Activated T-cell treated with anti-CD3 and anti-CD28 coated beads for 1 hour (primary cell): ENCODE data around the gene TDRD1.

Source experiments
- DNase-seq: peaks from one replicate; pipeline ENCODE4 v3.0.0-alpha.2; 2020; ENCODE audit warnings: low read depth

TDRD1 gene

DNA sequence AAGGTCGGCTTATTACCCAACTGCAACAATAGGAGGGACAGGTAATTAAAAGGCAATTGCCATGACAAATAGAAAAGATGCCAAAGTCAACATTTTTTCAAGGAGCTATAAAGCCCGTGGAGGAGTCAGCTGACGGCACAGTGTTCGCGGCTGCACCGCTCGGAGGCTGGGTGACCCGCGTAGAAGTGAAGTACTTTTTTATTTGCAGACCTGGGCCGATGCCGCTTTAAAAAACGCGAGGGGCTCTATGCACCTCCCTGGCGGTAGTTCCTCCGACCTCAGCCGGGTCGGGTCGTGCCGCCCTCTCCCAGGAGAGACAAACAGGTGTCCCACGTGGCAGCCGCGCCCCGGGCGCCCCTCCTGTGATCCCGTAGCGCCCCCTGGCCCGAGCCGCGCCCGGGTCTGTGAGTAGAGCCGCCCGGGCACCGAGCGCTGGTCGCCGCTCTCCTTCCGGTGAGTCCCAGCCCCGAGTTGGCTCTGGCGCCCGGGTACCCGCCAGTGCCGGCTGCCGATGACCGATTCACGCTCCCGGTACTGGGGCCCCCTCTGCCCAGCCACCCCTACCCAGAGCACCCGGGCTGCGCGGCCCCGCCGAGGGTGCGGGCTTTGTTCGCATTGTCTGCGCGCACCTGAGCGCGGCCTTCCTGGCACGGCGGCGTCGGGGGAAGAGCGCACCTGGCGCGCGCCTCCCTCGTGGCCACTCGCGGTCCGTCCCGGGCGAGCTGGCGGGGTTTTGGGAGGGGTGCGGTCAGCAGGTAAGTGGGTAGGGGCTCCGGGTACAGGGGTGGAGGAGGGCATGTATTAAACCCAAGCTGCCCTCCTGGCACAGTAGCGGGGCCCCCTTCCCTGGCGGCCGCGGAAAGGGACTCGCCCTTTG lies 60.2 kb downstream of the TDRD1 start, which contains the start of gene VWA2:
Gene VWA2 (plus strand): TSS at position 138 of the 877 bp plus-strand sequence. CDS start 9,460 bp downstream, outside the sequence.
- no peak for DNase-seq

DNA sequence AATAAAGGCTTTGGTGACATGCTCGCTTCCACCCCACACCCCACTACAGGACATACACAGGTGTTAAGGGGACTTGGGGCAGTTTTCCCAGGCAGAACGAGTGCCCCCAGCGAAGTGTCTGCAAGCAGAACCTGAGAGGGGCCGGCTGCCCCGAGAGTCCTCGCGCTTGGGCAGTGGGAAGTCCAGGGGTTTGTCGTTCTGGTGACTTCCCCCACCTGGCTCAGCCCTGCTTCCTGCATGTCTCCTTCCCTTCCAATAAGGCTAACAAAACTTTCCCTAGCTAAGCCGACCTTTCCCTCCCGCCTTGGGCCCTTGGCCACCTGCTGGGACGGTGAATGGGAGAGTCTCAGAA lies 60.8 kb downstream of the TDRD1 start:
- DNase-seq: no peak

GRCh38 chr10:114242235-114242634 lies 63.1 kb downstream of the TDRD1 start:
- DNase-seq: no peak

GRCh38 chr10:114243661-114244060 lies 64.5 kb downstream of the TDRD1 start:
- no peak for DNase-seq

DNA sequence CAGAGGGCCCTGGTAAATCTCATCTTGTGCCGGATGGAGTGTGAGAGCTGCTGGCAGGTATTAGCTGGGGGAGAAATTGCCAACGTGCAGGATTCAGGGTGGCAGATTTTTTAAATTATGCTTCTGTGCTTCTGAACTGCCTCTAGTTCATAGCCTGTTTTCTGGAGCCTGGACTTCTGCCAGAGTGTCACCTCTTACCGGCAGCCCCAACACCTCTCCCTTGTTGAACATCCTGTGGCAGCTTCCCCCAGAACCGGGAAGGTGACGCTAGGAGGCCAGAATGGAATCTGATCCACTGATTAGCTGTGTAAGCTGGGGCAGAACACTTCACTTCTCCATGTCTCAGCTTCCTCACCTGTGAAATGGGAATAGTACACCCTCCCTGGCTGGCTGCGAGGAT lies 65.0 kb downstream of the TDRD1 start:
- no peak for DNase-seq

- no peak for DNase-seq
Measured at GRCh38 chr10:114245121-114245791, 66.1 kb downstream of the TDRD1 start.

DNA sequence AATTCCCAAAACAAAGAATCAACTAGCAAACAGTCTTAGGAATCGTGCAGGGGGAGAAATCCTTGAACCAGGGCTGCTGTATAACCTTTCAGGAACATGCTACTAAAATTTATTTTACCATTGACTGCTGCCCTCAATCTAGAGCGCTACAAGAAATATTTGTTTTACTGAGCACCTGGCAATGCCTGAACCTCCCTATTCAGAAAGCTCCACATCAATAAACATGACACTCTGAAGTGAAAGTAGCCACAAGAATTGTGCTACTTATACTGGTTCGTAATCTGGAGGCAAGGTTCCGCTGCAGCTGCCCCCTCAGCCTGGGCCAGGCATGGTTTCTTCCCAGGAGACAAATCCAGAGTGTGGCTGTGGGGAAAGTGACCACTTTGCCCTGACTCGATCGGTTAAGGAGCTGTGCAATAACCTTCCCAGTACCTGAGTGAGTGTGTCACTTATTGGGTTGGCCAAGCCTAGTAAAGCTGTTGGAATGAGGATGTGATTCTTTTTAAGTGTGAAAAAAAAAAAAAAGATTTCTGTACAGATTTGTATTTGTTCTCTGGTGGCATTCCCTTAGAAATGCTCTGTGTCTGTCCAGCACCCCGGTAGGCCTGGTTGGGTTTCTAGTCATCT lies 67.6 kb downstream of the TDRD1 start:
- no peak for DNase-seq

DNA sequence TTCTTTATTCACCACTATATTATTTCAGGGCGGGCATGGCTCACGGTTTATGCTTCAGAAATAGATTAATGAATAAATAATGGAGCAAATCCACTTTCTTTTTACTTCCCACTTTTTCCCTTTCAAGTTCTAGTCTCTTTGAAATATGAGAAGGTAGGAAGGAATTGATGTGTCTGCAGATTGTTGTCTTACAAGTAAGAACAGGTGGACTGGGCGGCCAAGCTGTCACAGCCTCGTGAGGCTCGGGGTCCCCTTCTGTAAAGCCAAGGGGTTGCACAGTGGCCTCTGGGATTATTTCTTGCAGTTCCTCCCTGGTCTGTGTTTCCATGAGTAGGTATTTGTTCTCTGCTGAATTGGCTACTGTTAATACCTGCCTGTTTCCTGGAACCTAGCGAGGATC lies 71.1 kb downstream of the TDRD1 start:
- no peak for DNase-seq

DNA sequence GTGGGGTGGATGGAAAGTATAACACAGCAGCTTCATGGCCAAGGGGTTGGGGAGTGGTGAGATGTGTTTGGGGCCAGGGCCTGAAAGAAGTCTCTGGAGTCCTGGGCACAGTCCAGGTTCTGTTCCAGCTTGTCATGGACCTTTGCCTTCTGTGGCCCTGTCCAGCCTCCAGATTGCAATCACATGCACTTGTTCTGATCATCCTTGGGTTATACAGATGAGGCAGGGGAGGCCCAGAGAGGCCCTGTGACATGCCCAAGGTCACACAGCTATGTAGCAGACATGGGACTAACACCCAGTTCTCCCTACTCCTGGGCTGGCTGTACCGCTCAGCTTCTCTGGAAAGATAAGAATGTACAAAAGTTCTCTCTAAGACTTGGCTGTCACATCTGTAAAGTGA lies 71.6 kb downstream of the TDRD1 start:
- DNase-seq: no peak

GRCh38 chr10:114252092-114252491 lies 72.9 kb downstream of the TDRD1 start:
- DNase-seq: no peak

GRCh38 chr10:114252883-114253282 lies 73.7 kb downstream of the TDRD1 start:
- DNase-seq: no peak

DNA sequence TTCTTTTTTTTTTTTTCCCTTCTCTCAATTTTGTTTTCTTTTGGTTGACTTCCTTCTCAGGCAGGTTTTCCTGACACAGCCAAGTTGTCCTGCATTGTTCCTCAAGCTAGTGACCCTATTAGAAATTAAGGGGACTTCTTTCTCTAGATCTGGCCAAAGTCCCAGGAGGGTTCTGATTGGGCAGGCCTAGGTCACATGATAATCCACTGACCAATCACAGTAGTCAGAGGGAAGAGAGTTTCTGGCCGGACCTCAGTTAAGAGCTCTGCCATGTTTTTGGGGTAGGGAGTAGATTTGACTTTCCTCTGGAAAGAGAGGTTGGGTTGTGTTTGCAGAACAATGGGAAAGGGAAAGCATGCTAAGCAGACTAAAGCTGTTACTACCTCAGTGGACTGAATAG lies 76.1 kb downstream of the TDRD1 start:
- DNase-seq: no peak

DNA sequence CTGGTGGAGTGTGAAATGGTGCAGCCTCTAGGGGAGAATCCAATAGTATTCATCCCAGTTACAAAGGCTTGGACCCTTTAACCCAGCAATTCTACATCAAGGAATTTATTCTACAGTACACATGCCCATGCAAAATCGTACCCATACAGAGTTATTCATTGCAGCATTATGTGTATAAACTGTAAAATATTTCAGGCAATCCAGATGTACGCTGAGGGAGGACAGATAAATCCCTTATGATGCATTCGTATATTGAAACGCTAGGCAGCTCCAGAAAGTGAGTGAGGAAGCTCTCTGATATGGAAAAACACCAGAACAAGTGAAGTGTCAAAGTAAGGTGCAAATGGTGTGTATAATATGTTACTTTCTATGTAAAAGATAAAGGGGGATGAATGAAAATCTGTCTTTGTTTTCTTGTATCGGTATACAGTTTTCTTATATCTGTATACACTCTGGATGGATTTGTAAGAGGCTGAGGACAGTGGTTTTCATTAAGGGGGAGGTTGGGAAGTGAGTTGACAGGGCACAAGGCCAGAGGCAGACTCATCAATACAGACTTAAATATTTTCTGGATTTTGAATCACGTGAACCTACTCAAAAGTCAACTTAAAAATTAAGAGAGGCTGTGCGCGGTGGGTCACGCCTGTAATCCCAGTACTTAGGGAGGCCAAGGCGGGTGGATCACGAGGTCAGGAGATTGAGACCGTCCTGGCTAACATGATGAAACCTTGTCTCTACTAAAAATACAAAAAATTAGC lies 77.0 kb downstream of the TDRD1 start:
- DNase-seq: no peak

DNA sequence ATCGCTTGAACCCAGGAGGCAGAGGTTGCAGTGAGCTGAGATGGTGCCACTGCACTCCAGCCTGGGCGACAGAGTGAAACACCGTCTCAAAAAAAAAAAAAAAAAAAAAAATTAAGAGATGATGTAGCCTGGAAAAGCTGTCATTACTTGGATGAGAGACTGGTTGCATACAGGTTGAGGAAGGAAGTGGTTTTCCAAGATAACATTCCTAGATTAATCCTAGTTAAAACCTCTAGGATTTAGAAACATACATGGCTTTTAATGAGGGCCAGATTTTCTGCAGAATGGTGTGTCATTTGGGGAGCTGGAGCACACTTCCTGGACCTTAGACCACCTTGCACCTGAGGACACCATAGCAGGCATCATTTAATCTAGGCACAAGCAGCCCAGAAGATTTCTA lies 77.7 kb downstream of the TDRD1 start:
- no peak for DNase-seq

DNA sequence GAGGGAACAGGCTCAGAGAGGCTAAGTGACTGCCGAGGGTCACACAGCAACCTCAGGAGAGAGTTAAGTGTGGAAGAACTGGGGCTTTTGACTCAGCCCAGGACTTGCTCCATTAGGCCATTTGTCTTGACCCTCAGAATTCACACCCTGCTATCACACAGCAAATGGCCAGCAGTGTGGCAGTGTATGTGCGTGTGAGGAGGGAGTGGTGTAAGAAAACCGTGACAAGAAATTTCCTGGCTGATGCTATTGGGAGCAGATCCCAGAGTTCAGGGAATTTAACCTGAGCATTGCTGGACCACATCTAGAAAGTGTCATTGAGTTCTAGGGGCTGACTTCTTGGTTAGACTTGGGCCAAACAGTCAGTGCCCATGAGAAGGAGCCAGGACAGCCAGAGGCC lies 78.3 kb downstream of the TDRD1 start:
- no peak for DNase-seq

GRCh38 chr10:114258274-114258840 lies 79.2 kb downstream of the TDRD1 start:
- DNase-seq: no peak

DNA sequence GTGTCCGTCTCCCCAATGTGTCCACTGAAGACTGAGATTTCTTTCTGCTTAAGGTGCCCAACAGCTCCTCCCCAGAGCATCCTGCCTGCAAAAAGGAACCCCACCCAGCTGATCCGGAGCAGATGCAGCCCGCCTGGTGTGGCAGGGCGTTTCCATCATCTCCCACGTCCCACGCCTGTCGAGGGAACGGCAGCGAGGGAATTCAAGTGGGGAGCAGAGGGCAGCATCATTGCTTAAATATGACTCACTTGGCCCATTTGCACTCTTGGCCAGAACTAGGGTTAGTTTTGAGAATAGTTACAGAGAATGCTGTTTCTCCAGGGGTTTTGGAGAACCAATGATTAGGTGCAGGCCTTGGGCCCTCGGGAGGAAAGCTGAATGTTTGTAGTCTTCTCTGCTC lies 80.7 kb downstream of the TDRD1 start:
- no peak for DNase-seq

DNA sequence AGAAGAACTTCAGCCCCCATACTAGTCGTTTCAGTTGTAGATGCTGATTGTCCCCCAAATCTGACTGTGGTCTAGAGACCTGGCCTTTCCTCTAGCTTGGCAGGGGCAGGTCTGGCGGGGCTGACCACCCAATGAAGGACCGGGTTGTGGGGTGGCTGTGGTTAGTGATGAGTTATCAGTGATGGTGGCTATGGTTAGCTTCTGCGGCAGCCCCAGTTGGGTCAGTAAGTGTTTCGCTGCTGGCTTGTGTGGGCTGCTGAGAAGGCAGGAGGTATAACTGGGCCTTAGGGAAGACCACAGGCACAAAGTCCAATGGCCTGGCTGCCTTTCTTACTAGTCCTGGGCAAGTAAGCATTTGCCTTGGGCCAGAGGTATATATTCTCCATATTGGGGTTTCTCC lies 81.2 kb downstream of the TDRD1 start:
- no peak for DNase-seq

DNA sequence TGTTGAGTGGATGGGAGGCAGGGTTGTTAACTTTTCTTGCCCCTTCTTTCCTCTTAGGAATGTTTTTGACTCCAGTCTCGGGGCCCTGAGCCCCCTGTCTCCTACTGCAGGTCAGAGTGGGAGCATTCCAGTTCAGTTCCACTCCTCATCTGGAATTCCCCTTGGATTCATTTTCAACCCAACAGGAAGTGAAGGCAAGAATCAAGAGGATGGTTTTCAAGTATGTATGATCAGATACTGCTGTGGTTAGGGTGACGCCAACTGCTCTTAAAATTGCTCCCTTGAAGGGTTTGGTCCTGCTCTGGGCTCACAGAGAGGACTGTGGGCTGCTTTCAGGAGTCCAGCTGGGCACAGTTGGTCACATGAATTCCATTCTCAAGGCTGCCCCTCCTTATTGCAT lies 81.9 kb downstream of the TDRD1 start:
- DNase-seq: no peak

DNA sequence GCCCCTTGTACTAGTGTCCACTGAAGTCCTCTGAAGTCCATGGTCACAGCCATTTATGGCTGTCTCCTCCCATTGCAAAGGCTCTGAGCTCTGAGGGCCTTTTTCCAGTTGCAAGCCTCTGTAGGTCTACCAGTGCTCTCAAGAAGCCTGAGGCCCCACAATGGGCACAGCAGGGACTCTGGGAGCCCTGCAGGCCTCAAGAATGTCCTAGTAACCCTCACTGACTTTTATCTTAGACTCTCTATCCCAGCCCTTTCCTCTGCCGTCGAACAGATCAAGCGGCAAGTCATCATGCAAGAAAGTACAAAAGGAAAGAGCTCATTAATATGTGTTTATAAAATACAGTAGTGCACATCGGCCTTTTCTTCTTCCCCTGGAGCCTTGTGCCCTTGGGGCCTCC lies 83.3 kb downstream of the TDRD1 start:
- no peak for DNase-seq

DNA sequence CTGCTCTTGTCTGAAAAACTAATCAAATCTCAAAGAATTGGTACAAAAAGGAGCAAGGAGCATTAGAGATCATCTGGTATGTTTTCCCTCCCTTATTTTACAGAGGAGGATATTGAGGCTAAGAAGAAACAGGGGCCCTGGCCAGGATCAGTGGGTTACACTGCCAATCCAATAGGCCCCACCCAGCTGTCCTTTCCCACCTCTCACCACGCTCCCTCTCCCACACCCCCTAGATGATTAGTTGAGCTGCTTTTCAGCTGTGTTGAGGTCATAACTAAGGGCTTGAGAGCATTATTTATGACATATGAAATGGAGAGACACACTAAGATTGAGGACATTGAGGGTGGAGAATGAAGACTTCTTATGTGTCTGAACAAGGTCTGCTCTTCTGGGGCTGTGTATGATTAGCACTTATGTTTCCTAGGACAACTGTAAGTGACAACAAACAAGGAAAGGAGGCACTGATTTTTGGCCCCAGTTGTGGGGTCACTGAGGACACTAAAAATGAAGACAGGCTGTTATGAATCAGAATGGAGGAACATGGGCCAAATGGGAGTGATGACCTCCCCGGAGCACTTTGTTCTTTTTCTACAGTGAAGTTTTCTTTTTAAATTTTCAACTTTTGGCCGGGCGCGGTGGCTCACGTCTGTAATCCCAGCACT lies 86.4 kb downstream of the TDRD1 start:
- no peak for DNase-seq

DNA sequence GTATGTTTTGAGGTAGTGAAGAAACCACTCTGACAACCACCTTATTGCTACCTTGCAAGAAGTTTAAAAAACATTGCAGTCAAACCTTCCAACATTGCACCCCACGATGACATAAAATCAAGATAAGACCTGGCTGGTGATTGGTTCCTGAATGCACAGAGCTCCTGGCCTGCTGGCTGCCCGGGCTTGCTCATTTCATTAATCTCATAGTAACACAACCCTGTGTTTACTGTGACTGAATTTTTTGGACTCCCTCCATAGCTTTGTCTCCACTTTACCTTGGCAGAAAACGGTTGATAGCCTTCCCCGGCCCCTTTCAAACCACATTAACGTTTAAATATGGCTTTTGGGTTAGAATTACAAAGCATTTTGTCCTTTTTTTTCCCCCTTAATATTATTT lies 87.4 kb downstream of the TDRD1 start:
- DNase-seq: no peak
